Parathyroid adenoma (tissue), 2 donors: ENCODE data around the gene MYOM3.

ENCODE experiments used
- H2AFZ ChIP-seq: fragments of 300-600 bp; sonication (generic); one replicate; pipeline ENCODE4 v1.7.0; 2017; ENCODE audit warnings: antibody characterized with exemption, mild to moderate bottlenecking
- H3K27ac ChIP-seq: fragments of 300-600 bp; sonication (generic); one replicate; pipeline ENCODE4 v1.7.0; 2017
- H3K27me3 ChIP-seq: fragments of 300-600 bp; sonication (generic); one replicate; pipeline ENCODE4 v1.7.0; 2017; ENCODE audit warnings: low read length; ENCODE audit not compliant: control insufficient read depth, insufficient read depth
- H3K36me3 ChIP-seq: fragments of 300-600 bp; sonication (generic); one replicate; pipeline ENCODE4 v1.7.0; 2017; ENCODE audit warnings: low read length; ENCODE audit not compliant: control insufficient read depth, insufficient read depth
- H3K4me1 ChIP-seq: fragments of 300-600 bp; sonication (generic); one replicate; pipeline ENCODE4 v1.7.0; 2017; ENCODE audit warnings: control low read depth
- H3K4me2 ChIP-seq: fragments of 300-600 bp; sonication (generic); one replicate; pipeline ENCODE4 v1.7.0; 2017; ENCODE audit warnings: low read length
- H3K4me3 ChIP-seq: fragments of 300-600 bp; sonication (generic); one replicate; pipeline ENCODE4 v1.7.0; 2017; ENCODE audit warnings: low read depth, low read length
- H3K79me2 ChIP-seq: fragments of 300-600 bp; sonication (generic); one replicate; pipeline ENCODE4 v1.7.0; 2017; ENCODE audit warnings: control low read depth
- H3K9ac ChIP-seq: fragments of 300-600 bp; sonication (generic); one replicate; pipeline ENCODE4 v1.7.0; 2017; ENCODE audit warnings: mild to moderate bottlenecking
- H3K9me3 ChIP-seq: fragments of 300-600 bp; sonication (generic); one replicate; pipeline ENCODE4 v1.7.0; 2017; ENCODE audit warnings: low read length; ENCODE audit not compliant: control insufficient read depth
- CTCF ChIP-seq: fragments of 300-600 bp; sonication (generic); IDR thresholded peaks from one replicate; pipeline ENCODE4 v1.7.0; 2017; ENCODE audit warnings: antibody characterized with exemption, mild to moderate bottlenecking
- donor health status: primary hyperparathyroidism.

The MYOM3 gene

DNA sequence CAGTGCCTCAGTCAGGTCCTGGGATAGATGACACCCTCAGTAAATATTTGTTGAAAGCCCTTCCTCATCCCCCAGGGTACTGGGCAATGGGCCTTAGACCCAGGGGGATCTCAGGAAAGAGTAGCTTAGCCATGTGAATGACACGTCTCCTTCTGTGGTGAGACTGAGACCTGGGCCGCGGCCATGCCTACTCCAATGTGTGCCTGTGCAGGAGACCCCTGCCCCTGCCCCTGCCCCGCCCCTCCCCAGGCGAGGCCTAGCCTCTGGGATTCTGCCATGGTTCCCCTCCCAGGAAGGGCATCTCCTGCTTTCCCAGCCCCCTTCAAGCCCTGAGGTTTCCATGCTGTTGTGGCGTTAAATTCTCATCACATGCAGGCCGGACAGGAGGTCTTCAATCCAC, 7.1 kb downstream of the MYOM3 start:
- Histone ChIP-seq H3K9me3 (no peaks in the 10 kb centered on the region), H3K27ac (no peak overlapping the region), H2AFZ (no peak overlapping the region), H3K36me3 (no peaks in the 10 kb centered on the region), H3K79me2 (no peaks in the 10 kb centered on the region), H3K4me2 (no peak overlapping the region), H3K4me1 (no peaks in the 10 kb centered on the region), H3K9ac (no peak overlapping the region), H3K4me3 (no peak overlapping the region), H3K27me3 (no peaks in the 10 kb centered on the region)
- no peak for TF ChIP-seq CTCF

GRCh38 chr1:24103879-24104278, 8.1 kb downstream of the MYOM3 start:
- Histone ChIP-seq H3K27ac (no peak overlapping the region), H3K36me3 (no peaks in the 10 kb centered on the region), H3K4me3 (no peak overlapping the region), H2AFZ (no peak overlapping the region), H3K4me2 (no peak overlapping the region), H3K9ac (no peak overlapping the region), H3K9me3 (no peaks in the 10 kb centered on the region), H3K27me3 (no peaks in the 10 kb centered on the region), H3K4me1 (no peaks in the 10 kb centered on the region), H3K79me2 (no peaks in the 10 kb centered on the region)
- no peak for TF ChIP-seq CTCF

DNA sequence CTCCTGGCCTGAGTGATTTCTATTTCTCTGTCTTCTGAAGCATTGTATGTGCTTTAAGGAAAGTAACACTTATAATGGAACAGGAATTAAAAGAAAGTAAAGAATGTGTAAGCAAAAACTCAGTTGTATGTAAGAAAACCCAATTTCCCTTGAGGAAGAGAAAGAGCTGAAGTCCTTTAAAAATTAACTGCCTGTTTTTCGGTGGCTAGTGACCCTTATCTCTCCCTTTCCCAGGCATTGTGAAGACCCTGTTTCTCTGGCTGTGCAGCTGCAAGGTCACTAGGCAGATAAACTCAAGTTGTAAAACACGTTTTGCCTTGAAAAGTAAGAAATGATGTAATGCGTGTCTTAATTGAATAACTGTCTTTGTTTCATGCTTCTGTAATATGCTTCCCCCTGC, 8.5 kb downstream of the MYOM3 start:
- no peaks in the 10 kb centered on the region for H3K9me3 ChIP-seq
- H3K4me2 ChIP-seq: no peak overlapping the region
- no peak overlapping the region for H3K27ac ChIP-seq
- no peaks in the 10 kb centered on the region for H3K79me2 ChIP-seq
- H3K27me3 ChIP-seq: no peaks in the 10 kb centered on the region
- no peaks in the 10 kb centered on the region for H3K36me3 ChIP-seq
- no peak overlapping the region for H2AFZ ChIP-seq
- H3K4me1 ChIP-seq: no peaks in the 10 kb centered on the region
- no peak for TF ChIP-seq CTCF
- H3K4me3 ChIP-seq: no peak overlapping the region
- H3K9ac ChIP-seq: no peak overlapping the region

DNA sequence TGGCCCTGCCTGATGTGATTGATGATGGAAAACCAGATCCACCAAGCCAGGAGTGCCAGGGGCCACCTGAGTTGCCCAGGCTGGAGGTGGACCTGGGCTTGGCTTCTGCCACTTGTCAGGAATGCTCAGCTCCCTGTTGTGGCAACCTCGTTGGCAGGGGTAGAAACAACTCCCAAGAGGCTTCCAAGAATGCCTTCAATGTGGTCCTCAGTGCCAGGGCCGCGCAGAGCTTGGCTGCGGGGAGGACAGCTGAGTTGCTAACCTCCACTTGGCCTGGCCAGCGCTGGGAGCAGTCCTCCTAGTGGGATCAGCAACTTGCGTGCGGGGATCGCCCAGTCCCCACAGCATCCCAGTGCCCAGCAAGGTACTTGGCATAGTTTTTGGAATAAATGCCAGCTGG, 9.0 kb downstream of the MYOM3 start:
- no peaks in the 10 kb centered on the region for H3K4me1 ChIP-seq

More for the DNA sequence above, 9.0 kb downstream of the MYOM3 start:
- Histone ChIP-seq H3K27ac (no peak overlapping the region), H3K4me3 (no peak overlapping the region), H3K27me3 (no peaks in the 10 kb centered on the region), H3K36me3 (no peaks in the 10 kb centered on the region), H3K4me2 (no peak overlapping the region), H3K79me2 (no peaks in the 10 kb centered on the region), H3K9me3 (no peaks in the 10 kb centered on the region), H2AFZ (no peak overlapping the region), H3K9ac (no peak overlapping the region)
- TF ChIP-seq CTCF: no peak
